ENCODE results near the gene SLC35D2.

The SLC35D2 gene

GRCh38 chr9:96383165-96383942, at the start of gene SLC35D2:
TSS of gene SLC35D2 (minus strand) at chr9:96383711. CDS start at chr9:96383634, 77 bp downstream.
- Histone ChIP-seq H3K79me2 (ENCODE audit: insufficient read depth, low read length) (no peaks in the 10 kb centered on the region), H3K27me3 (ENCODE audit: low read length) (no peaks in the 10 kb centered on the region), H3K9me3 (ENCODE audit: insufficient read depth, low read length) (no peaks in the 10 kb centered on the region), H3K9ac (ENCODE audit: low read length) (no peak within 1 kb of the TSS), H3K9me2 (replicated peaks; ENCODE audit: insufficient read depth, low read length) (no peaks in the 10 kb centered on the region), H3K36me3 (ENCODE audit: low read length) (peaks cover 35% of the 10 kb centered on the region), H3K4me3 (ENCODE audit: insufficient read depth, low read length, poor library complexity, severe bottlenecking) (no peak within 1 kb of the TSS), H3K27ac (ENCODE audit: low read depth, low read length) (no peak within 1 kb of the TSS), H3K4me2 (ENCODE audit: low read depth, low read length, poor library complexity, severe bottlenecking) (no peak within 1 kb of the TSS), H4K20me1 (ENCODE audit: low read depth, low read length) (peaks cover 6% of the 10 kb centered on the region; the same call in 1 of the 2 replicates), H2AFZ (ENCODE audit: low read depth, low read length, severe bottlenecking) (no peak within 1 kb of the TSS), H3F3A (ENCODE audit: insufficient read depth) (peaks cover 29% of the 10 kb centered on the region)
- TF ChIP-seq CTCF (IDR thresholded peaks at IDR 0.05; ENCODE audit: insufficient read depth, low read length, poor library complexity, severe bottlenecking): no peak
- no peak for TF ChIP-seq EZH2phosphoT487 (conservative IDR thresholded peaks at IDR 0.05; ENCODE audit: low read length)

- Histone ChIP-seq H3K4me3 (ENCODE audit: insufficient read depth, low read length, poor library complexity, severe bottlenecking) (no peak overlapping the region), H3K27me3 (ENCODE audit: low read length) (no peaks in the 10 kb centered on the region), H3K9me3 (ENCODE audit: insufficient read depth, low read length) (no peaks in the 10 kb centered on the region), H3F3A (ENCODE audit: insufficient read depth) (no peaks in the 10 kb centered on the region), H4K20me1 (ENCODE audit: low read depth, low read length) (no peaks in the 10 kb centered on the region), H3K36me3 (ENCODE audit: low read length) (no peaks in the 10 kb centered on the region), H2AFZ (ENCODE audit: low read depth, low read length, severe bottlenecking) (no peak overlapping the region), H3K9ac (ENCODE audit: low read length) (no peak overlapping the region), H3K9me2 (replicated peaks; ENCODE audit: insufficient read depth, low read length) (no peaks in the 10 kb centered on the region), H3K4me2 (ENCODE audit: low read depth, low read length, poor library complexity, severe bottlenecking) (no peak overlapping the region), H3K27ac (ENCODE audit: low read depth, low read length) (no peak overlapping the region), H3K79me2 (ENCODE audit: insufficient read depth, low read length) (no peaks in the 10 kb centered on the region)
- TF ChIP-seq EZH2phosphoT487 (conservative IDR thresholded peaks at IDR 0.05; ENCODE audit: low read length) (no peak), CTCF (IDR thresholded peaks at IDR 0.05; ENCODE audit: insufficient read depth, low read length, poor library complexity, severe bottlenecking) (no peak)
These were observed 46.9 kb upstream of the SLC35D2 start for GRCh38 chr9:96430377-96430776.

- Histone ChIP-seq H3K9me2 (replicated peaks; ENCODE audit: insufficient read depth, low read length) (no peaks in the 10 kb centered on the region), H3K27me3 (ENCODE audit: low read length) (no peaks in the 10 kb centered on the region), H3K36me3 (ENCODE audit: low read length) (no peaks in the 10 kb centered on the region), H3K79me2 (ENCODE audit: insufficient read depth, low read length) (no peaks in the 10 kb centered on the region), H3F3A (ENCODE audit: insufficient read depth) (no peaks in the 10 kb centered on the region), H4K20me1 (ENCODE audit: low read depth, low read length) (no peaks in the 10 kb centered on the region), H2AFZ (ENCODE audit: low read depth, low read length, severe bottlenecking) (no peak overlapping the region), H3K27ac (ENCODE audit: low read depth, low read length) (no peak overlapping the region), H3K9ac (ENCODE audit: low read length) (no peak overlapping the region), H3K4me3 (ENCODE audit: insufficient read depth, low read length, poor library complexity, severe bottlenecking) (no peak overlapping the region), H3K9me3 (ENCODE audit: insufficient read depth, low read length) (no peaks in the 10 kb centered on the region), H3K4me2 (ENCODE audit: low read depth, low read length, poor library complexity, severe bottlenecking) (no peak overlapping the region)
- TF ChIP-seq CTCF (IDR thresholded peaks at IDR 0.05; ENCODE audit: insufficient read depth, low read length, poor library complexity, severe bottlenecking) (no peak), EZH2phosphoT487 (conservative IDR thresholded peaks at IDR 0.05; ENCODE audit: low read length) (no peak)
These were observed 46.2 kb upstream of the SLC35D2 start for GRCh38 chr9:96429732-96430131.

Data from SU-DHL-6 (cell line).